HG03108 (cell line): ENCODE measurements around the gene HRH4.
A peak's percentile ranks its signal among the peaks of the same experiment; 100 is the strongest.

Experiments
- ATAC-seq: cut with Tn5 transposase; IDR thresholded peaks from one replicate; pipeline ENCODE4 v1.9.1; 2021; ENCODE audit warnings: moderate library complexity; ENCODE audit not compliant: unreplicated experiment

HRH4 gene

GRCh38 chr18:24465486-24465885 is 5.0 kb downstream of the HRH4 start:
- no peak for ATAC-seq

- ATAC-seq: no peak
Observed at GRCh38 chr18:24466771-24467170, 6.3 kb downstream of the HRH4 start.

- ATAC-seq: no peak
Observed at GRCh38 chr18:24470022-24470618, 9.7 kb downstream of the HRH4 start.

GRCh38 chr18:24470805-24471204 is 10.4 kb downstream of the HRH4 start:
- ATAC-seq: no peak

GRCh38 chr18:24472591-24472990 is 12.2 kb downstream of the HRH4 start:
- no peak for ATAC-seq

GRCh38 chr18:24474406-24474805 is 14.0 kb downstream of the HRH4 start:
- no peak for ATAC-seq

GRCh38 chr18:24475926-24476589 is 15.6 kb downstream of the HRH4 start:
- ATAC-seq: no peak

GRCh38 chr18:24479371-24479770 is 18.9 kb downstream of the HRH4 start:
- no peak for ATAC-seq

GRCh38 chr18:24482821-24483220 is 22.4 kb downstream of the HRH4 start:
- no peak for ATAC-seq

- ATAC-seq: no peak
Observed at GRCh38 chr18:24485681-24486080, 25.2 kb downstream of the HRH4 start.

GRCh38 chr18:24486684-24487083 is 26.2 kb downstream of the HRH4 start:
- ATAC-seq: no peak

GRCh38 chr18:24488824-24489493 is 28.5 kb downstream of the HRH4 start:
- no peak for ATAC-seq

- ATAC-seq: no peak
Observed at GRCh38 chr18:24490539-24490938, 30.1 kb downstream of the HRH4 start.

GRCh38 chr18:24491927-24492834 is 31.7 kb downstream of the HRH4 start:
- peak; percentile 75 for ATAC-seq

GRCh38 chr18:24494586-24494985 is 34.1 kb downstream of the HRH4 start:
- ATAC-seq: no peak

GRCh38 chr18:24497031-24497754 is 36.8 kb downstream of the HRH4 start:
- no peak for ATAC-seq

GRCh38 chr18:24499814-24500213 is 39.4 kb downstream of the HRH4 start:
- ATAC-seq: no peak

- ATAC-seq: no peak
Observed at GRCh38 chr18:24500217-24500616, 39.8 kb downstream of the HRH4 start.

- no peak for ATAC-seq
Observed at GRCh38 chr18:24500766-24501165, 40.3 kb downstream of the HRH4 start.

GRCh38 chr18:24502667-24503523 is 42.5 kb downstream of the HRH4 start:
- no peak for ATAC-seq
